Measurements from ENCODE around the gene CTSA. TPM values are rescaled to one million over a fixed set of nuclear protein-coding genes. Genes with fewer than 3 reads are reported as not detected.

Gene CTSA
- total RNA-seq, 1 donor from 2014 or later, result 82.0 TPM

GRCh38 chr20:45938727-45939438 lies 47.7 kb downstream of the CTSA start:
- peaks cover 5 to 9% of the 10 kb centered on the region in 2 donors for H3K4me1 ChIP-seq
- H3K4me3 ChIP-seq, result no peak overlapping the region
- TF ChIP-seq, protein P1, sequence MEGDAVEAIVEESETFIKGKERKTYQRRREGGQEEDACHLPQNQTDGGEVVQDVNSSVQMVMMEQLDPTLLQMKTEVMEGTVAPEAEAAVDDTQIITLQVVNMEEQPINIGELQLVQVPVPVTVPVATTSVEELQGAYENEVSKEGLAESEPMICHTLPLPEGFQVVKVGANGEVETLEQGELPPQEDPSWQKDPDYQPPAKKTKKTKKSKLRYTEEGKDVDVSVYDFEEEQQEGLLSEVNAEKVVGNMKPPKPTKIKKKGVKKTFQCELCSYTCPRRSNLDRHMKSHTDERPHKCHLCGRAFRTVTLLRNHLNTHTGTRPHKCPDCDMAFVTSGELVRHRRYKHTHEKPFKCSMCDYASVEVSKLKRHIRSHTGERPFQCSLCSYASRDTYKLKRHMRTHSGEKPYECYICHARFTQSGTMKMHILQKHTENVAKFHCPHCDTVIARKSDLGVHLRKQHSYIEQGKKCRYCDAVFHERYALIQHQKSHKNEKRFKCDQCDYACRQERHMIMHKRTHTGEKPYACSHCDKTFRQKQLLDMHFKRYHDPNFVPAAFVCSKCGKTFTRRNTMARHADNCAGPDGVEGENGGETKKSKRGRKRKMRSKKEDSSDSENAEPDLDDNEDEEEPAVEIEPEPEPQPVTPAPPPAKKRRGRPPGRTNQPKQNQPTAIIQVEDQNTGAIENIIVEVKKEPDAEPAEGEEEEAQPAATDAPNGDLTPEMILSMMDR (IDR thresholded peaks at IDR 0.05), result no peak
- no peaks in the 10 kb centered on the region for H3K27me3 ChIP-seq
- no peaks in the 10 kb centered on the region for H3K9me3 ChIP-seq
- no peak overlapping the region for H3K27ac ChIP-seq
- peaks cover 65 to 67% of the 10 kb centered on the region in 2 donors for H3K36me3 ChIP-seq
- intact Hi-C loops (cut with DNase I), result no loop called here
- DNase-seq (ENCODE audit: low spot score in 2 of 2), result no peak

DNA sequence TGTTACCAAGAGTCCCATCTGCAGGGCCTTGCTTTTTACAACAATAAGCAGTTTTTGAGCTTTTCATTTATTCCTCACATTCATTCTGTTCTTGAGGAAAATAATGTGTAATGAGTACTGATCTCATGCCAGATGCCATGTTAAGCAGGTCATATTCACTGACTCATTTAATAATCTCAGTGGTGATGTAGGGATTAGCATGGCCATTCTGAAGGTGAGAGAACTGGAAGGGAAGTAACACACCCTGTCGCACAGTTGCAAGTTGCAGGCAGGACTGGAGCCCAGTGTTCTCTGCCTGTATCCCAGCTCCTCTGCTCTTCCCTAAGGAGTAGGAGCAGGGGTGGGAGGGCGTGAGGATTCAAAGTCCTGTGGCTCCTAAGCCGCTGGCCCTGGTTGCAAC lies 48.9 kb downstream of the CTSA start:
- Histone ChIP-seq H3K27me3 (no peaks in the 10 kb centered on the region), H3K4me1 (peaks cover 5 to 9% of the 10 kb centered on the region in 2 donors), H3K36me3 (peaks cover 77 to 79% of the 10 kb centered on the region in 2 donors), H3K4me3 (no peak overlapping the region), H3K9me3 (no peaks in the 10 kb centered on the region), H3K27ac (no peak overlapping the region)
- DNase-seq (ENCODE audit: low spot score in 2 of 2), result no peak
- TF ChIP-seq, protein P1 (IDR thresholded peaks at IDR 0.05), result no peak
- intact Hi-C loops (cut with DNase I), result no loop called here

DNA sequence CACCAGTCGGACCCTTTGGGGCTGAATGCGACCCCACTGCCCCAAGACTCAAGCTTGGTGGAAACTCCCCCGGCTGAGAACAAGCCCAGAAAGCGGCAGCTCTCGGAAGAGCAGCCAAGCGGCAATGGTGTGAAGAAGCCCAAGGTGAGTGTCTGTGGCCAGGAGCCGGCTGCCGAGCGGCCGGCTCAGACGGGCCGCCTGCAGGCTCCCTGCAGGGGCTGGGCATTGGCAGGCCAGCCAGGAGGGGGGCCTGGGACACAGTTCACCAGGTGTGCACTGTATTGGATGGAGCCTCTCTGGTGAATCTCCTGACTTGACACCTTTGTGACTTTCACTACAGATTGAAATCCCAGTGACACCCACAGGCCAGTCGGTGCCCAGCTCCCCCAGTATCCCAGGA lies 49.3 kb downstream of the CTSA start:
- H3K27me3 ChIP-seq, result no peaks in the 10 kb centered on the region
- H3K27ac ChIP-seq, result no peak overlapping the region
- peaks cover 5 to 9% of the 10 kb centered on the region in 2 donors for H3K4me1 ChIP-seq
- H3K9me3 ChIP-seq, result no peaks in the 10 kb centered on the region
- no peak overlapping the region for H3K4me3 ChIP-seq
- DNase-seq (ENCODE audit: low spot score in 2 of 2), result no peak
- TF ChIP-seq, protein P1 (IDR thresholded peaks at IDR 0.05), result no peak
- H3K36me3 ChIP-seq, result peaks cover 81 to 83% of the 10 kb centered on the region in 2 donors
- intact Hi-C loops (cut with DNase I), result no loop called here

GRCh38 chr20:45943613-45944012 lies 52.5 kb downstream of the CTSA start:
- H3K27me3 ChIP-seq, result no peaks in the 10 kb centered on the region
- H3K4me1 ChIP-seq, result no peaks in the 10 kb centered on the region
- TF ChIP-seq, protein P1 (IDR thresholded peaks at IDR 0.05), result no peak
- DNase-seq (ENCODE audit: low spot score in 2 of 2), result no peak
- no peaks in the 10 kb centered on the region for H3K9me3 ChIP-seq
- H3K4me3 ChIP-seq, result no peak overlapping the region
- intact Hi-C loops (cut with DNase I), result no loop called here
- H3K27ac ChIP-seq, result no peak overlapping the region
- peaks cover 96 to 98% of the 10 kb centered on the region in 2 donors for H3K36me3 ChIP-seq

DNA sequence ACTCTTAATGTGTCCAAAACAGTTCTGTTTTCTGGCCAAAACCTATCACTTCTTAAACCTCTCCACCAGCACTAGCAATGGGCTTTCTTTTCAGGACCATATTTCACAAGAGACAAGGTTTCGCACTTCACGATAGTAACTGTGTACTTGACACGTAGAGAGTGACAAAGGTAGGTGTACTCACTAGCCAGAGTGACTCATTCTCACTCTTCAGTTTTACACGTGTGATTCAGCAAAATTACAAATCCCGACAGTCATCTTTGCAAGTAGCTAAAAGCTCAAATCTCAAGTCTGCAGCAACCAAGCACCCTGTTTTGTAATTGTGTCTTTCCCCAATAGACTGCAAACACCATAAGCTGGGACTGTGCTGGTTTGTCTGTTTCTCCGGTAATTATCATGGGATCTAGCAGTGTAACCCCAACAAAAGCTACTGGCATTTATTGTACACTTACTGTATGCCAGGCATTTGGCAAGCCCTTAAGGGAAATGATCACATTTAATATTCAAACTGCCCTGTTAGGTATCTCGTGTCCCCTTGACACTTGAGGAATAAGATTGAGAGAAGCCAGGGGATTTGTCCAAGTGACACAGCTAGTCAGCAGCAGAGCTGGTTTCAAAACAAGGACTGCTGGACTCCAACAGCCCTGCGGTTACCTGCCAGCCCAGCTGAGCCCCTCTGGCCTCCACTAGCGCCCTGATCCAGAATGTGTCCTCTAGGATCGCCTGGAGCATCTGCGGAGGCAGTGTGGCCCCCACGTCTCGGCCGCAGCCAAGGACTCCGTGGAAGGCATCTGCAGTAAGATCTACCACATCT lies 53.2 kb downstream of the CTSA start:
- H3K27ac ChIP-seq, result no peak overlapping the region
- H3K4me3 ChIP-seq, result no peak overlapping the region
- H3K36me3 ChIP-seq, result peaks cover 93 to 98% of the 10 kb centered on the region in 2 donors
- H3K4me1 ChIP-seq, result no peaks in the 10 kb centered on the region
- DNase-seq (ENCODE audit: low spot score in 2 of 2), result no peak
- TF ChIP-seq, protein P1 (IDR thresholded peaks at IDR 0.05), result no peak
- H3K9me3 ChIP-seq, result no peaks in the 10 kb centered on the region
- no peaks in the 10 kb centered on the region for H3K27me3 ChIP-seq
- intact Hi-C loops (cut with DNase I), result no loop called here
